ENCODE data around the gene TASP1.
A peak's percentile ranks its signal among the peaks of the same experiment; 100 is the strongest.

Gene TASP1

DNA sequence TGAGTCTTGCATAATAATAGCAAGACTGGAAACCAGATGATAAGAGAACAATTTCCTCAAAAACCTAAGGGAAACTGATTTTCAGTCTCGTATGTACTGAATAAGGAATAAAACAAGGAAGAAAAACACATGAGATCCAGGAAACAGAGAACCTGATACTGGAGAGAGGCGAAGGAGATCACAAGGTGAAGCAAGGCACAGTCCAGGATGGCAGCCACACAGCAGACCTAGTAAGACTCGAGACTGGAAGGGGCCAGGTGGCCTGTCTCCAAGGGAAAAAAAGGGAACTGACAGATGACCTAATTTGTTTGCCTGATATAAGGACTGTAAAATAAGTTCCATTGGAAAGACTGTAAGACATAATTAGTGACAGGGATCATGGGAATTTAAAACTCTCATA, 71.1 kb downstream of the TASP1 start:
- no peak for DNase-seq (ENCODE audit: extremely low read depth, low read depth)
- no peak overlapping the region for H3K4me3 ChIP-seq (replicated peaks; ENCODE audit: low read depth, low read length)
- TF ChIP-seq, protein P1, sequence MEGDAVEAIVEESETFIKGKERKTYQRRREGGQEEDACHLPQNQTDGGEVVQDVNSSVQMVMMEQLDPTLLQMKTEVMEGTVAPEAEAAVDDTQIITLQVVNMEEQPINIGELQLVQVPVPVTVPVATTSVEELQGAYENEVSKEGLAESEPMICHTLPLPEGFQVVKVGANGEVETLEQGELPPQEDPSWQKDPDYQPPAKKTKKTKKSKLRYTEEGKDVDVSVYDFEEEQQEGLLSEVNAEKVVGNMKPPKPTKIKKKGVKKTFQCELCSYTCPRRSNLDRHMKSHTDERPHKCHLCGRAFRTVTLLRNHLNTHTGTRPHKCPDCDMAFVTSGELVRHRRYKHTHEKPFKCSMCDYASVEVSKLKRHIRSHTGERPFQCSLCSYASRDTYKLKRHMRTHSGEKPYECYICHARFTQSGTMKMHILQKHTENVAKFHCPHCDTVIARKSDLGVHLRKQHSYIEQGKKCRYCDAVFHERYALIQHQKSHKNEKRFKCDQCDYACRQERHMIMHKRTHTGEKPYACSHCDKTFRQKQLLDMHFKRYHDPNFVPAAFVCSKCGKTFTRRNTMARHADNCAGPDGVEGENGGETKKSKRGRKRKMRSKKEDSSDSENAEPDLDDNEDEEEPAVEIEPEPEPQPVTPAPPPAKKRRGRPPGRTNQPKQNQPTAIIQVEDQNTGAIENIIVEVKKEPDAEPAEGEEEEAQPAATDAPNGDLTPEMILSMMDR (IDR thresholded peaks at IDR 0.05; ENCODE audit: low read depth, low read length, missing control alignments): no peak

DNA sequence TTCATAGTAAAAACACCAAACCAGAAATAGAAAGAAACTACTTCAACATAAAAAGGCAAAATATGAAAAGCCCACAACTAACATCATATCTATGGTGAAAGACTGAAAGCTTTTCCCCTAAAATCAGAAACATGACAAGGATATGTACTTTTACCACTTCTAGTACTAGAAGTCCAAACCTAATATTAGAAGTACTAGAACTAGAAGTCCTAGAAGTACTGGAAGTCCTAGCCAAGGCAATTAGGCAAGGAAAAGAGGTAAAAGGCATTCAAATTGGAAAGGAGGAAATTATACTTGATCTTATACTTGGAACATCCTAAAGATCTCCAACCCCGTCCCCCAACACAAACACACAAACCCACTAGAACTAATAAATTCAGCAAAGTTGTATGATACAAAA, 74.9 kb downstream of the TASP1 start:
- TF ChIP-seq, protein P1 (IDR thresholded peaks at IDR 0.05; ENCODE audit: low read depth, low read length, missing control alignments): no peak
- H3K4me3 ChIP-seq (replicated peaks; ENCODE audit: low read depth, low read length): no peak overlapping the region
- DNase-seq (ENCODE audit: extremely low read depth, low read depth): no peak

- DNase-seq (ENCODE audit: extremely low read depth, low read depth): no peak
- H3K4me3 ChIP-seq (replicated peaks; ENCODE audit: low read depth, low read length): no peak overlapping the region
- TF ChIP-seq, protein P1 (IDR thresholded peaks at IDR 0.05; ENCODE audit: low read depth, low read length, missing control alignments): no peak
Measured at GRCh38 chr20:13554706-13555105, 84.0 kb downstream of the TASP1 start.

- TF ChIP-seq, protein P1 (IDR thresholded peaks at IDR 0.05; ENCODE audit: low read depth, low read length, missing control alignments): no peak
- no peak for DNase-seq (ENCODE audit: extremely low read depth, low read depth)
- no peak overlapping the region for H3K4me3 ChIP-seq (replicated peaks; ENCODE audit: low read depth, low read length)
Measured at GRCh38 chr20:13554076-13554475, 84.7 kb downstream of the TASP1 start.

DNA sequence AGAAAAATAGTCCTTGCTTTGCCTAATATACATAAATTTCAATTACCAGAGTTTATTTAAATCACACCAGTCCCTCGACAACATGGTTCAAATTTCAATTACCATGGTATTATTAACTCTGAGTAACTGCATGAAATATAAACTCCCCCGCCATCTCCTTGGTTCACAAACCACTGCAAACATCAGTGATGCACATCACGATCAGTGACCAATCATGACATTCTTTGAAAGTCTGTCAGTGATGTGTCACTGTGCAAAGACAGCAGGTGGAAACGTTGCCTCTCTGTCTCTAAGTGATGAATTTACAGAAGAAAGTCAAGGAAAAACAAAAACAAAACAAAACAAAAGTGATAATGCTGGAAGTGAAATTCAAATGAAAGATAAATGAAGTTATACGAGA, 86.7 kb downstream of the TASP1 start:
- H3K4me3 ChIP-seq (replicated peaks; ENCODE audit: low read depth, low read length): no peak overlapping the region
- TF ChIP-seq, protein P1 (IDR thresholded peaks at IDR 0.05; ENCODE audit: low read depth, low read length, missing control alignments): no peak
- DNase-seq (ENCODE audit: extremely low read depth, low read depth): no peak

DNA sequence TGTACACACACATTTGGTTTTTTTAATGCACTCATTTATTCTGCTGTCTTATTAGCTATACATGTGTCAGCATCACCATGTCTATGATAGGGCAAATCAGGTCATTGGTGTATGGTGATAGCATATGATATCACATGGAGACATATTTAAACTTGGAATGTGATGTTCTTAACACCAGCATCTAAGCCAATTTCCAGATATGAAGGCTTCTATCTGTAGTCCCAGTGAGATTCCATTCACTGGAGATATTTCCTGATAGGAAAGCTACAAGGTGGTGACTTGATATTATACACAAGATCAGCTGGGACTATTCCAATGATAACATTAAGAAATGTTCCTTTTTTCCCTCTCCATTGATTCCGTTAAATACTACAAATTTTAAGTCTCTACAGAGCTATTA, 89.3 kb downstream of the TASP1 start:
- TF ChIP-seq, protein P1 (IDR thresholded peaks at IDR 0.05; ENCODE audit: low read depth, low read length, missing control alignments): no peak
- DNase-seq (ENCODE audit: extremely low read depth, low read depth): no peak
- no peak overlapping the region for H3K4me3 ChIP-seq (replicated peaks; ENCODE audit: low read depth, low read length)

DNA sequence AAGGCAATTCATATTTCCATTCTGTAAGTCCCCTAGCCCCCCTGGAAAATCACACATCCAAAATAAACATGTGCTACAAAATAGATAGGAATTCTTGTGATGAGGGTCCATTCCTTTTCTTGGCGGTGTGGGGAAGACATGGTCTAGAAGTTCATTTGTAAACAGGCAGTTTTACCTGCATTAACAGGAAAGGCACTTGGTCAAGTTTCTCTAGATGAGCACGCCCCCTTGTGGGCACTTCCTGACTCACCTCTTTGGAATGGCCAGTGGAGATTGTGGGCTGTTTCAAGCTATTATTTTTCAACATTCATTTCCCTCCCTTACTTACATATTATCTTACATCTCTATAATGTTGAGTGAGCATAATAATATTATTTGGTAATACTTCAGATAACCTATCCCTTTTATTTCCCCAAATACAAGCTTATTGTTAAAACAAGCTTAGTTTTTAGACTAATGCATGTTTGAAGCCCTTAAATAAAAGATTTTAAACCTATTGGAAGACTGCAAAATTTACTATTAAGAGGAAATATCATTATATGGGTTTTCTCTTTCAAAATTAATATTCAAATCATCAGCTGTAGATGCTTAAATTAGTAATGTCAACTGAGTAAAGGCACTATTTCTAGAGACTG, 92.1 kb downstream of the TASP1 start:
- H3K4me3 ChIP-seq (replicated peaks; ENCODE audit: low read depth, low read length): no peak overlapping the region
- DNase-seq (ENCODE audit: extremely low read depth, low read depth): peak; percentile 49
- TF ChIP-seq, protein P1 (IDR thresholded peaks at IDR 0.05; ENCODE audit: low read depth, low read length, missing control alignments): peak; percentile 80
